Karpas-422 (cell line): ENCODE data around the gene LRRFIP1. TPM values are rescaled to one million over a fixed set of nuclear protein-coding genes. Genes with fewer than 3 reads are reported as not detected.

ENCODE experiments used
- DNase-seq: peaks from one replicate; pipeline ENCODE4 v3.0.0-alpha.2; 2015
- H2AFZ ChIP-seq: fragments of 200-600 bp; sonication (generic); 2 replicates; pipeline ENCODE4 v1.6.1; 2014; ENCODE audit warnings: antibody characterized with exemption, low read length, mixed read lengths
- H3K27ac ChIP-seq: fragments of 200-600 bp; sonication (generic); 2 replicates; pipeline ENCODE4 v1.5.1; 2014; ENCODE audit warnings: mild to moderate bottlenecking, low read length, moderate library complexity
- H3K27me3 ChIP-seq: fragments of 200-600 bp; sonication (generic); 2 replicates; pipeline ENCODE4 v1.6.1; 2014; ENCODE audit warnings: low read length, mixed read lengths
- H3K36me3 ChIP-seq: fragments of 200-600 bp; sonication (generic); 2 replicates; pipeline ENCODE4 v1.6.1; 2014; ENCODE audit warnings: low read length, mixed read lengths; ENCODE audit not compliant: insufficient read depth
- H3K4me1 ChIP-seq: fragments of 200-600 bp; sonication (generic); 2 replicates; pipeline ENCODE4 v1.6.1; 2014; ENCODE audit warnings: mild to moderate bottlenecking, low read length, mixed read lengths
- H3K4me2 ChIP-seq: fragments of 200-600 bp; sonication (generic); 2 replicates; pipeline ENCODE4 v1.6.1; 2014; ENCODE audit warnings: low read length, low read depth, mild to moderate bottlenecking; ENCODE audit not compliant: poor library complexity, severe bottlenecking
- H3K4me3 ChIP-seq: fragments of 200-600 bp; sonication (generic); 2 replicates; pipeline ENCODE4 v1.5.1; 2014; ENCODE audit warnings: mild to moderate bottlenecking, antibody characterized with exemption, low read length, mixed read lengths
- H3K79me2 ChIP-seq: fragments of 200-600 bp; sonication (generic); 2 replicates; pipeline ENCODE4 v1.6.1; 2014; ENCODE audit warnings: mild to moderate bottlenecking, low read length, mixed read lengths
- H3K9ac ChIP-seq: fragments of 200-600 bp; sonication (generic); 2 replicates; pipeline ENCODE4 v1.6.0; 2014; ENCODE audit warnings: low read length
- H3K9me2 ChIP-seq: fragments of 200-600 bp; sonication (generic), shearing (Covaris generic); replicated peaks from 2 replicates; pipeline ENCODE4 v1.6.0; 2014; ENCODE audit warnings: mild to moderate bottlenecking, low read length, moderate library complexity; ENCODE audit not compliant: insufficient read depth
- H3K9me3 ChIP-seq: fragments of 300-700, 200-600 bp; sonication (generic); 2 replicates; pipeline ENCODE4 v1.6.1; 2014; ENCODE audit warnings: low read length, mixed read lengths
- H4K20me1 ChIP-seq: fragments of 200-600 bp; sonication (generic); 2 replicates; pipeline ENCODE4 v1.6.1; 2014; ENCODE audit warnings: mild to moderate bottlenecking, antibody characterized with exemption, low read length, low read depth; ENCODE audit not compliant: insufficient read depth
- total RNA-seq: library from RNA; depleted of rRNA; stranded (reverse); fragments of >200 nt; shearing (Covaris generic); gene quantifications from 2 replicates; pipeline ENCODE4 v1.2.3, GENCODE V29; 2014; ENCODE audit warnings: low replicate concordance

LRRFIP1 gene
- total RNA-seq, 1 experiment from 2014 or later, result 29.9 TPM

GRCh38 chr2:237660381-237660900 is 33.1 kb downstream of the LRRFIP1 start:
- Histone ChIP-seq H3K27me3 (no peaks in the 10 kb centered on the region), H3K9ac (no peak overlapping the region), H3K9me3 (no peaks in the 10 kb centered on the region), H3K36me3 (no peaks in the 10 kb centered on the region), H3K4me1 (peaks cover 6% of the 10 kb centered on the region), H2AFZ (no peak overlapping the region), H3K27ac (no peak overlapping the region), H3K4me2 (no peak overlapping the region), H4K20me1 (no peaks in the 10 kb centered on the region), H3K9me2 (no peaks in the 10 kb centered on the region), H3K4me3 (no peak overlapping the region), H3K79me2 (no peaks in the 10 kb centered on the region)
- DNase-seq, result no peak

GRCh38 chr2:237661270-237661669 is 33.9 kb downstream of the LRRFIP1 start:
- no peak overlapping the region for H3K9ac ChIP-seq
- H3K9me3 ChIP-seq, result no peaks in the 10 kb centered on the region
- no peak overlapping the region for H2AFZ ChIP-seq
- no peaks in the 10 kb centered on the region for H3K79me2 ChIP-seq
- no peak for DNase-seq
- peaks cover 15% of the 10 kb centered on the region for H3K4me1 ChIP-seq
- H4K20me1 ChIP-seq, result no peaks in the 10 kb centered on the region
- H3K36me3 ChIP-seq, result no peaks in the 10 kb centered on the region
- no peaks in the 10 kb centered on the region for H3K27me3 ChIP-seq
- no peak overlapping the region for H3K4me3 ChIP-seq
- no peak overlapping the region for H3K27ac ChIP-seq
- H3K4me2 ChIP-seq, result no peak overlapping the region
- H3K9me2 ChIP-seq, result no peaks in the 10 kb centered on the region

- no peak overlapping the region for H2AFZ ChIP-seq
- H3K9ac ChIP-seq, result no peak overlapping the region
- no peak overlapping the region for H3K27ac ChIP-seq
- H3K79me2 ChIP-seq, result no peaks in the 10 kb centered on the region
- DNase-seq, result no peak
- H3K36me3 ChIP-seq, result no peaks in the 10 kb centered on the region
- H3K4me3 ChIP-seq, result no peak overlapping the region
- H3K4me2 ChIP-seq, result no peak overlapping the region
- H3K4me1 ChIP-seq, result peaks cover 17% of the 10 kb centered on the region
- no peaks in the 10 kb centered on the region for H3K27me3 ChIP-seq
- H3K9me3 ChIP-seq, result no peaks in the 10 kb centered on the region
- no peaks in the 10 kb centered on the region for H3K9me2 ChIP-seq
- no peaks in the 10 kb centered on the region for H4K20me1 ChIP-seq
Observed at GRCh38 chr2:237661799-237662328, 34.5 kb downstream of the LRRFIP1 start.

- H4K20me1 ChIP-seq, result no peaks in the 10 kb centered on the region
- no peak overlapping the region for H3K9ac ChIP-seq
- H3K4me2 ChIP-seq, result no peak overlapping the region
- no peak overlapping the region for H2AFZ ChIP-seq
- H3K4me1 ChIP-seq, result peaks cover 17% of the 10 kb centered on the region
- no peaks in the 10 kb centered on the region for H3K9me2 ChIP-seq
- no peak overlapping the region for H3K27ac ChIP-seq
- H3K4me3 ChIP-seq, result no peak overlapping the region
- H3K36me3 ChIP-seq, result no peaks in the 10 kb centered on the region
- no peaks in the 10 kb centered on the region for H3K79me2 ChIP-seq
- DNase-seq, result peak; percentile 72
- H3K9me3 ChIP-seq, result no peaks in the 10 kb centered on the region
- H3K27me3 ChIP-seq, result no peaks in the 10 kb centered on the region
Observed at GRCh38 chr2:237662671-237663093, 35.3 kb downstream of the LRRFIP1 start.

- Histone ChIP-seq H3K9me2 (no peaks in the 10 kb centered on the region), H2AFZ (no peak overlapping the region), H3K4me1 (peaks cover 17% of the 10 kb centered on the region), H3K27ac (no peak overlapping the region), H3K27me3 (no peaks in the 10 kb centered on the region), H3K4me2 (no peak overlapping the region), H3K79me2 (no peaks in the 10 kb centered on the region), H3K9ac (no peak overlapping the region), H3K9me3 (no peaks in the 10 kb centered on the region), H3K36me3 (no peaks in the 10 kb centered on the region), H3K4me3 (no peak overlapping the region), H4K20me1 (no peaks in the 10 kb centered on the region)
- no peak for DNase-seq
Observed at GRCh38 chr2:237663517-237664110, 36.2 kb downstream of the LRRFIP1 start.

GRCh38 chr2:237664151-237664550 is 36.8 kb downstream of the LRRFIP1 start:
- no peak overlapping the region for H3K9ac ChIP-seq
- no peaks in the 10 kb centered on the region for H3K27me3 ChIP-seq
- no peak overlapping the region for H3K4me2 ChIP-seq
- no peak overlapping the region for H2AFZ ChIP-seq
- no peaks in the 10 kb centered on the region for H4K20me1 ChIP-seq
- no peaks in the 10 kb centered on the region for H3K36me3 ChIP-seq
- H3K9me3 ChIP-seq, result no peaks in the 10 kb centered on the region
- H3K27ac ChIP-seq, result no peak overlapping the region
- H3K4me1 ChIP-seq, result peaks cover 18% of the 10 kb centered on the region
- H3K9me2 ChIP-seq, result no peaks in the 10 kb centered on the region
- no peaks in the 10 kb centered on the region for H3K79me2 ChIP-seq
- no peak overlapping the region for H3K4me3 ChIP-seq
- no peak for DNase-seq

GRCh38 chr2:237665713-237666143 is 38.3 kb downstream of the LRRFIP1 start:
- H3K9ac ChIP-seq, result no peak overlapping the region
- H3K9me3 ChIP-seq, result no peaks in the 10 kb centered on the region
- H3K36me3 ChIP-seq, result no peaks in the 10 kb centered on the region
- no peaks in the 10 kb centered on the region for H4K20me1 ChIP-seq
- H3K79me2 ChIP-seq, result no peaks in the 10 kb centered on the region
- H2AFZ ChIP-seq, result no peak overlapping the region
- H3K27ac ChIP-seq, result no peak overlapping the region
- H3K27me3 ChIP-seq, result no peaks in the 10 kb centered on the region
- peaks cover 27% of the 10 kb centered on the region for H3K4me1 ChIP-seq
- peak overlapping the region; percentile 54 for H3K4me2 ChIP-seq
- no peaks in the 10 kb centered on the region for H3K9me2 ChIP-seq
- no peak overlapping the region for H3K4me3 ChIP-seq
- DNase-seq, result peak; percentile 72

GRCh38 chr2:237666606-237667005 is 39.2 kb downstream of the LRRFIP1 start:
- no peaks in the 10 kb centered on the region for H3K9me2 ChIP-seq
- no peak overlapping the region for H3K27ac ChIP-seq
- no peak overlapping the region for H2AFZ ChIP-seq
- no peaks in the 10 kb centered on the region for H3K27me3 ChIP-seq
- no peaks in the 10 kb centered on the region for H3K79me2 ChIP-seq
- no peak overlapping the region for H3K9ac ChIP-seq
- no peaks in the 10 kb centered on the region for H4K20me1 ChIP-seq
- no peaks in the 10 kb centered on the region for H3K36me3 ChIP-seq
- H3K4me3 ChIP-seq, result no peak overlapping the region
- peaks cover 27% of the 10 kb centered on the region for H3K4me1 ChIP-seq
- no peak for DNase-seq
- no peaks in the 10 kb centered on the region for H3K9me3 ChIP-seq
- H3K4me2 ChIP-seq, result no peak overlapping the region
